CD14-positive monocyte (primary cell): ENCODE measurements around the gene EXOC6B. TPM values are rescaled to one million over a fixed set of nuclear protein-coding genes. Genes with fewer than 3 reads are reported as not detected.

Experiments used
- DNase-seq, 3 donors: peaks; one replicate each; pipeline ENCODE4 v3.0.0-alpha.2; 2011 to 2022
- H2AFZ ChIP-seq: 2 replicates; pipeline ENCODE4 v1.6.0; 2012; ENCODE audit warnings: mild to moderate bottlenecking, low read depth, low read length, inconsistent platforms; ENCODE audit not compliant: insufficient read depth, poor library complexity, severe bottlenecking
- H3K27ac ChIP-seq, 2 donors: 1 replicate in 1 of 2; 2 replicates in 1 of 2; pipeline ENCODE4 v1.5.1; 2012 to 2013; ENCODE audit warnings: low read length in 2 of 2, control low read depth in 1 of 2, inconsistent platforms in 1 of 2, low read depth in 1 of 2, mild to moderate bottlenecking in 1 of 2
- H3K27me3 ChIP-seq, 2 donors: one replicate each; pipeline versions ENCODE4 v1.6.0 to v1.6.1; 2011 to 2013; ENCODE audit warnings: low read length in 2 of 2; ENCODE audit not compliant: control insufficient read depth in 2 of 2, insufficient read depth in 2 of 2
- H3K36me3 ChIP-seq, 2 donors: replicated peaks in 1 of 2; 1 replicate in 1 of 2; 2 replicates in 1 of 2; pipeline versions ENCODE4 v1.5.1 to v1.6.1; 2012 to 2013; ENCODE audit warnings: low read length in 2 of 2, control low read depth in 1 of 2, inconsistent platforms in 1 of 2, mild to moderate bottlenecking in 1 of 2; ENCODE audit not compliant: insufficient read depth in 2 of 2, control insufficient read depth in 1 of 2
- H3K4me1 ChIP-seq, 2 donors: 1 replicate in 1 of 2; 2 replicates in 1 of 2; pipeline versions ENCODE4 v1.5.1 to v1.6.1; 2012 to 2013; ENCODE audit warnings: low read length in 2 of 2, control low read depth in 1 of 2, inconsistent platforms in 1 of 2, mild to moderate bottlenecking in 1 of 2, moderate library complexity in 1 of 2; ENCODE audit not compliant: insufficient read depth in 2 of 2, control insufficient read depth in 1 of 2
- H3K4me2 ChIP-seq: replicated peaks from 2 replicates; pipeline ENCODE3; 2012; ENCODE audit warnings: low read length, moderate library complexity, mild to moderate bottlenecking; ENCODE audit not compliant: poor library complexity, severe bottlenecking; ENCODE audit errors: extremely low read depth
- H3K4me3 ChIP-seq, 3 experiments: fragments of 200-600 bp in 1 of 3; sonication (generic) in 1 of 3; replicated peaks in 1 of 3; 1 replicate in 2 of 3; 2 replicates in 1 of 3; pipeline ENCODE4 v1.5.1; 2011 to 2013; ENCODE audit warnings: low read length in 3 of 3, mild to moderate bottlenecking in 3 of 3, control low read depth in 2 of 3, low read depth in 2 of 3, inconsistent platforms in 1 of 3, moderate library complexity in 1 of 3
- H3K79me2 ChIP-seq: 2 replicates; pipeline ENCODE4 v1.6.0; 2012; ENCODE audit warnings: mild to moderate bottlenecking, control low read depth, inconsistent platforms, low read length, moderate library complexity; ENCODE audit not compliant: insufficient read depth
- H3K9ac ChIP-seq: 2 replicates; pipeline ENCODE4 v1.6.0; 2017; ENCODE audit warnings: low read length, mild to moderate bottlenecking; ENCODE audit not compliant: insufficient read depth, poor library complexity, severe bottlenecking
- H3K9me3 ChIP-seq, 2 donors: replicated peaks in 1 of 2; 1 replicate in 1 of 2; 2 replicates in 1 of 2; pipeline versions ENCODE4 v1.5.1 to v1.6.1; 2012 to 2013; ENCODE audit warnings: low read length in 2 of 2, control low read depth in 1 of 2; ENCODE audit not compliant: control insufficient read depth in 1 of 2, insufficient read depth in 1 of 2
- H4K20me1 ChIP-seq: 2 replicates; pipeline ENCODE4 v1.6.0; 2012; ENCODE audit warnings: mild to moderate bottlenecking, low read length, control low read depth, moderate library complexity; ENCODE audit not compliant: insufficient read depth
- H3K27ac Mint-ChIP-seq, 7 donors: one replicate each; pipeline ENCODE4 v1.8.0; 2020; ENCODE audit warnings: mild to moderate bottlenecking in 7 of 7, mixed read lengths in 7 of 7, moderate library complexity in 6 of 7, inconsistent platforms in 2 of 7
- H3K27me3 Mint-ChIP-seq, 3 donors: one replicate each; pipeline ENCODE4 v1.8.0; 2021 to 2022; ENCODE audit warnings: low read depth in 3 of 3, mild to moderate bottlenecking in 3 of 3, mixed read lengths in 3 of 3, moderate library complexity in 3 of 3, inconsistent platforms in 1 of 3
- H3K36me3 Mint-ChIP-seq, 2 donors: one replicate each; pipeline ENCODE4 v1.8.0; 2020; ENCODE audit warnings: mixed read lengths in 2 of 2, inconsistent platforms in 1 of 2, mild to moderate bottlenecking in 1 of 2
- H3K4me1 Mint-ChIP-seq: one replicate; pipeline ENCODE4 v1.8.0; 2020; ENCODE audit warnings: mild to moderate bottlenecking, mixed read lengths
- H3K4me3 Mint-ChIP-seq, 2 donors: one replicate each; pipeline ENCODE4 v1.8.0; 2020; ENCODE audit warnings: mild to moderate bottlenecking in 2 of 2, mixed read lengths in 2 of 2, moderate library complexity in 1 of 2
- H3K9me3 Mint-ChIP-seq, 7 donors: one replicate each; pipeline ENCODE4 v1.8.0; 2020 to 2022; ENCODE audit warnings: mixed read lengths in 7 of 7, mild to moderate bottlenecking in 6 of 7, moderate library complexity in 6 of 7, inconsistent platforms in 2 of 7
- CTCF ChIP-seq: fragments of 200-600 bp; IDR thresholded peaks from one replicate; pipeline ENCODE4 v1.8.0; 2022; ENCODE audit warnings: antibody characterized with exemption, mild to moderate bottlenecking
- WGBS: methylation state at CpG from one replicate; pipeline ENCODE4 v1.1.5; 2013; ENCODE audit warnings: missing lambda C conversion rate; ENCODE audit not compliant: insufficient coverage; 5-methylcytosine and 5-hydroxymethylcytosine counted together
- intact Hi-C, 2 donors: fragments of 100-400 bp; cut with micrococcal nuclease; formaldehyde crosslinking; loops; one replicate each; pipeline versions ENCODE4 v1.15.0 to v1.15.1; 2023
- polyA plus RNA-seq, 3 donors: library from polyadenylated mRNA; depleted of rRNA in 1 of 3; unstranded in 2 of 3; stranded (reverse) in 1 of 3; fragments of 300-500 nt in 2 of 3; fragments of >200 nt in 1 of 3; fragmentation: Illumina TruSeq in 2 of 3; gene quantifications; 1 replicate in 2 of 3; 2 replicates in 1 of 3; pipeline ENCODE4 v1.2.3, GENCODE V29; 2012 to 2021

The EXOC6B gene
- polyA plus RNA-seq, 3 donors, result 1.8 to 2.8 (median 2.1) TPM

GRCh38 chr2:72361042-72361441 is 464.8 kb downstream of the EXOC6B start:
- H3K36me3 Mint-ChIP-seq, result no peaks in the 10 kb centered on the region
- intact Hi-C loops, result no loop called here
- no CpG with 5 or more reads among the region's 1 CpG for WGBS
- H3K4me1 Mint-ChIP-seq, result no peaks in the 10 kb centered on the region
- no peak for DNase-seq
- Histone ChIP-seq H3K27me3 (no peaks in the 10 kb centered on the region), H3K9ac (no peak overlapping the region), H4K20me1 (no peaks in the 10 kb centered on the region), H2AFZ (no peak overlapping the region), H3K4me1 (no peaks in the 10 kb centered on the region), H3K27ac (no peak overlapping the region), H3K4me2 (no peak overlapping the region), H3K9me3 (peaks cover 0 to 3% of the 10 kb centered on the region in 2 donors), H3K4me3 (no peak overlapping the region), H3K79me2 (no peaks in the 10 kb centered on the region), H3K36me3 (no peaks in the 10 kb centered on the region)
- peaks cover 0 to 2% (median 2%) of the 10 kb centered on the region in 3 donors for H3K27me3 Mint-ChIP-seq
- H3K9me3 Mint-ChIP-seq, result peaks cover 0 to 6% (median 3%) of the 10 kb centered on the region in 7 donors
- H3K27ac Mint-ChIP-seq, result no peak overlapping the region
- no peak for TF ChIP-seq CTCF
- no peak overlapping the region for H3K4me3 Mint-ChIP-seq

GRCh38 chr2:72350852-72351251 is 475.0 kb downstream of the EXOC6B start:
- no peak for DNase-seq
- WGBS, result no CpG with 5 or more reads among the region's 2 CpGs
- peaks cover 0 to 9% (median 2%) of the 10 kb centered on the region in 7 donors for H3K9me3 Mint-ChIP-seq

More at GRCh38 chr2:72350852-72351251, 475.0 kb downstream of the EXOC6B start:
- Mint-ChIP-seq H3K27me3 (peaks cover 0 to 2% (median 0%) of the 10 kb centered on the region in 3 donors), H3K36me3 (no peaks in the 10 kb centered on the region), H3K4me1 (no peaks in the 10 kb centered on the region), H3K27ac (no peak overlapping the region), H3K4me3 (no peak overlapping the region)
- no peak overlapping the region for H3K4me2 ChIP-seq
- H3K9ac ChIP-seq, result no peak overlapping the region
- no peaks in the 10 kb centered on the region for H3K79me2 ChIP-seq
- H3K27ac ChIP-seq, result no peak overlapping the region
- intact Hi-C loops, result no loop called here
- no peaks in the 10 kb centered on the region for H3K9me3 ChIP-seq
- no peaks in the 10 kb centered on the region for H3K27me3 ChIP-seq
- no peak overlapping the region for H2AFZ ChIP-seq
- H4K20me1 ChIP-seq, result no peaks in the 10 kb centered on the region
- no peak overlapping the region for H3K4me3 ChIP-seq
- no peaks in the 10 kb centered on the region for H3K4me1 ChIP-seq
- TF ChIP-seq CTCF, result no peak
- H3K36me3 ChIP-seq, result no peaks in the 10 kb centered on the region
